NCI-H510A treated with DMSO at 0.1 percent for 48 hours (cell line): ENCODE measurements around the gene AKIRIN2.
"Not testable (repeated sequence)": the region's sequence is repeated elsewhere in the genome, so short reads cannot be mapped to it uniquely, and the experiment has no call there.

Experiments used
- DNase-seq: peaks from one replicate; lab custom pipeline; 2025; lab: John Stamatoyannopoulos, UW

The AKIRIN2 gene

GRCh38 chr6:87718662-87719433 is 16.8 kb upstream of the AKIRIN2 start:
- no peak for DNase-seq

DNA sequence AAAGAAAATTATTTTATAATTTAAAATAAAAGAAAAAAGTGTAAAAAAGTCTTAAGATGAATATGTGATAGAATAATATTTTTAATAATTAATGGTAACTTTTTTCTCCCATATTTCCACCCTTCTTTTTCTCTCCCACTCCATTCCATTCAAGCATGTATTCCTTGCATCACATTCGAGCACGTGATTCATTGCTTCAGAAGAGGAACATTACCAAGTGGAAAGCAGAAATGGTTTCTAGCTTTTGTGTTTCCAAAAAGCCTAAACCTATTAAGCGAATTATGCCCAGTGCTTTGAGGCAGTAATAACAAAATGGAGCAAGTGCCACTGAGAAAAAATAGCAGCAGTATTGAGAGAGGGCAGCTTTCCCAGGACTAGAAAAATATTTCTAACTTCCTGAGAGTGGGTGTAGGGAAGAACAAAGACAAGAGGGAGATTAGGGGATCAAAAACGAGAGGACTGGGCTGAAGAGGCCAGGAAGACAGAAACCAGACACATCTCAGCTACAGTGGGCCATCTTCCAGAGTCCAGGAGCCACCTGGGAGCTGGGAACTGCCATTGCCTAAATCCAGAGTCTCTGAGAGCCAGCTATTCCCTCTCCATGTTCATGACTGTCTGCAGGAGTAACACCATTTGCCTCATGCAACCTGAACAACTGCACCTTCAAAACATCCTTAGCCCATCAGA is 15.0 kb upstream of the AKIRIN2 start:
- DNase-seq, result no peak

DNA sequence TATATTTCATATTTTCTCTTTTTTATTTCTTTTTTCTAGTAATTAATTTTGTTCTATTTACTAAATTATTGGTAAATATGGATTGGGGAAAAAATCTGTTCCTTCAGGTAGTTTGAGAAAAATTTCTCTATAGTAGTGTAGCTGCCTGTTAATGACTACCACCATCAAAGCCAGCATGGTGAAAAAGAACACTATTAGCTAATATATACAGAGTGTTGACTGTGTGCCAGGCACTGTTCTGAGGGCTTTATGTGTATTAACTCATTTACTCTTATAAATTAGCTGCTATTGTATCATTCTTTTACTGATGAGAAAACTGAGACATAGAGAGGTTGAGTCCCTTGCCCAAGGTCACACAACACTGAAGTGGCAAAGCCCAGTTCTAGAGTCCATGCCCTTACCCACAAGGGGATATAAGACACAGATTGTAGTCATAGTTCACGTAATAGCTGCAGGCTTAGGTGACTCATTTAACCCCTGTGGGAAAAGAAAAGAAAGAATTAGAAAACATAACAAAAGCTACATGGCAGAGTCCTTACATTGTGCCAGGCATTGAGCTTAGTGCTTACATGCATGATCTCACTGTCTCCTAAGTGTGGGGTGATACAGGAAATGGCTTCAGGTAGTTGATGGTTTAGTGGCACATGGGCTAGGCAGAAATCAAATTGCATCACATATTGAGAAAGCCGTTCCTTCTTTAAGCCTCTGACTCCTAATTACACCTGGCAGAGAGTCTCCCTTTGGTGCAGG is 12.2 kb upstream of the AKIRIN2 start:
- DNase-seq, result no peak

- not testable (repeated sequence) for DNase-seq
Observed at GRCh38 chr6:87712713-87713112, 10.7 kb upstream of the AKIRIN2 start.

GRCh38 chr6:87710090-87710489 is 8.1 kb upstream of the AKIRIN2 start:
- no peak for DNase-seq

DNA sequence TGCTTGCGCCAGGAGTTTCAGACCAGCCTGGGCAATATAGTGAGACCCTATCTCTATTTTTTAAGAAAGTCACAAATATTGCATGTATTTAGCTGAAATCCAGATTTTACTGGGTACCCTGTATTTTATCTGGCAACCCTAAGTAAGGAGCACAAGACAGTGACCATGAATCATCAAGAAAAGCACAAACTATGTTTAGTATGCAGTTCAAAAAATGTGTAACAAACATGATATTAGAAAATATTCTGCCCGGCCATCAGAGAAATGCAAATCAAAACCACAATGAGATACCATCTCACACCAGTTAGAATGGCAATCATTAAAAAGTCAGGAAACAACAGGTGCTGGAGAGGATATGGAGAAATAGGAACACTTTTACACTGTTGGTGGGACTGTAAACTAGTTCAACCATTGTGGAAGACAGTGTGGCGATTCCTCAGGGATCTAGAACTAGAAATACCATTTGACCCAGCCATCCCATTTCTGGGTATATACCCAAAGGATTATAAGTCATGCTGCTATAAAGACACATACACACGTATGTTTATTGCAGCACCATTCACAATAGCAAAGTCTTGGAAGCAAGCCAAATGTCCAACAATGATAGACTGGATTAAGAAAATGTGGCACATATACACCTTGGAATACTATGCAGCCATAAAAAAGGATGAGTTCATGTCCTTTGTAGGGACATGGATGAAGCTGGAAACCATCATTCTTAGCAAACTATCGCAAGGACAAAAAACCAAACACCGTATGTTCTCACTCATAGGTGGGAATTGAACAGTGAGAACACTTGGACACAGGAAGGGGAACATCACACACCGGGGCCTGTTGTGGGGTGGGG is 6.8 kb upstream of the AKIRIN2 start:
- not testable (repeated sequence) for DNase-seq

GRCh38 chr6:87706187-87706966 is 4.3 kb upstream of the AKIRIN2 start:
- DNase-seq, result no peak

- no peak for DNase-seq
Observed at GRCh38 chr6:87705070-87705691, 3.1 kb upstream of the AKIRIN2 start.

- DNase-seq, result not testable (repeated sequence)
Observed at GRCh38 chr6:87703039-87703438, 1.0 kb upstream of the AKIRIN2 start.

DNA sequence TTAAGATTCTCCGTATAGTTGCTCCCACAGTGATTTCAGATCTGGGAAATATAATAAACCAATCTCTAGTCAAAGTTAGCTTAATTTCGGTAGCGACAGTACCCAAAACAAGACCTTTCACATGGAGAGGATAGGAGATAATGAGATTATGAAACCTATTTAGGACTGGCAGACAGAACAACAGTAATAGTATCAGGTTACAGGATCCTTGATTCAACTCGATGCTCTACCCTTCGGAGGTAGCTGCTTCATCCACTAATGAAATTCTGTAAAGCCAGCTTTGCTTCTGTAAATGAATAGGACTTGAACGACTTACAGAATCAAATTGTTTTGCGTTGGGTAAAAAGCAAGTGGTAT is 534 bp upstream of the AKIRIN2 start:
- DNase-seq, result peak; percentile 62

DNA sequence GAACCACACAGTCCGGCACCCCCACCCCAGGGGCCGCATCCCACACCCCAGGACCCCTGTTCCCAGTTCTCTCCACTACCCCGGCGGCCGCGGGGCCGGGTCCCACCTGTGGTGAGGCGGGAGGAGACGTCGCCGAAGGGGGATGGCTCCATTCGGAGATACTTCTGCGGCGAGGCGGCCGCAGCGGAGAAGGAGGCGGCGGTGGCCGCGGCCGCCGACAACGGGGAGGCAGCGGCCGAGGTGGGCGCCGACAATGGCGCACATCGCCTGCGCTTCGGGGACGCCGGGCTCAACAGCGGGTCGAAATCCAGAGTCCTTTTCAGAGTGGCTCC is 723 bp downstream of the AKIRIN2 start:
- DNase-seq, result no peak

- peak; percentile 59 for DNase-seq
Observed at GRCh38 chr6:87700397-87701343, 1.4 kb downstream of the AKIRIN2 start.

GRCh38 chr6:87699576-87699975 is 2.5 kb downstream of the AKIRIN2 start:
- no peak for DNase-seq

- no peak for DNase-seq
Observed at GRCh38 chr6:87698547-87699006, 3.5 kb downstream of the AKIRIN2 start.

DNA sequence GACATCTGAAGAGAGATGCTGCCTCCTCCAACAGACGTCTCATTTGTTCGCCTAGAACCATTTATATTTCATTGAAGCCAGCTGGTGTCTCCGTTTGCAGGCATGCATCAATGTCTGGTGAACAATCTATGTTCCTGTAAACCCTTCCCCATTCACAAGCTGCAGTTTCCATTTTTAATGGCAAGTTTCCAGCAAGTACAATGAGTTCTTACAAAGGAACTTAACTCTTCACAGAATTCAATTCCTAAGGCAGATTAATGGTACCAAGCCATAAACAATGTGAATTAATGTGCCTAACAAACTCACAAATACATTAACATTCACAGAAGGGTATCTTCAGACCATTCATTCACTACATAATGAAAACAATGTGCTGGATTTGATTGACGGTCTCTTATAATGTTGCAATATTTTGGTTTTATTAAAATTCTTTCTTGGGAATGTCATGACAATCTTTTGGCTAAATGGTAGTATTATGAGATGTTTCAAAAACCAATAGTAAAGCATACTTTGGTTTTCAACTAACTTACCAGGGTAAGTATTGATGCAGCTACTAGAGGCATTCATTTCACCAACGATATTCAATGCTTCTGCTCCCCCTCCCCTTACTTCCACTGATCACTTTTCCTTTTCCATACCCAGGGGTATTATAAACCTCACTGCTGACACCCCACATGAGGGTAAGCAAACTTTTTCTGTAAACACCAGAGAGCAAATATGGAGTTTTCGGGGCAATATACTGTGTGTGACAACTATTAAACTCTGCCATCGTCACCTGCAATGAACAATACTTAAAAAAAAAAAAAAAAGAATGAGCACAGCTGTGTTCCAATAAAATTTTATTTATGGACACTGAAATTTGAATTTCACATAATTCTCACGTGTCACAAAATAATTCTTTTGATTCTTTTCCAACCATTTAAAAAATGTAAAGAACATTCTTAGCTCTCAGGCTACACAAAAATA is 4.2 kb downstream of the AKIRIN2 start:
- no peak for DNase-seq

DNA sequence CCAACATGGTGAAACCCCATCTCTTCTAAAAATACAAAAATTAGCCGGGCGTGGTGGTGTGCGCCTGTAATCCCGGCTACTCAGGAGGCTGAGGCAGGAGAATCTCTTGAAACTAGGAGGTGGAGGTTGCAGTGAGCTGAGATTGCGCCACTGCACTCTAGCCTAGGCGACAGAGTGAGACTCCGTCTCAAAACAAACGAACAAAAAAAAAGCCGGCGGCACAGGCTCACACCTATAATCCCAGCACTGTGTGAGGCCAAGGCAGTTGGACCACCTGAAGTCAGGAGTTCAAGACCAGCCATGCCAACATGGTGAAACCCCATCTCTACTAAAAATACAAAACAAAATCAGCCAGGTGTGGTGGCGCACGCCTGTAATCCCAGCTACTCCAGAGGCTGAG is 5.2 kb downstream of the AKIRIN2 start:
- not testable (repeated sequence) for DNase-seq

DNA sequence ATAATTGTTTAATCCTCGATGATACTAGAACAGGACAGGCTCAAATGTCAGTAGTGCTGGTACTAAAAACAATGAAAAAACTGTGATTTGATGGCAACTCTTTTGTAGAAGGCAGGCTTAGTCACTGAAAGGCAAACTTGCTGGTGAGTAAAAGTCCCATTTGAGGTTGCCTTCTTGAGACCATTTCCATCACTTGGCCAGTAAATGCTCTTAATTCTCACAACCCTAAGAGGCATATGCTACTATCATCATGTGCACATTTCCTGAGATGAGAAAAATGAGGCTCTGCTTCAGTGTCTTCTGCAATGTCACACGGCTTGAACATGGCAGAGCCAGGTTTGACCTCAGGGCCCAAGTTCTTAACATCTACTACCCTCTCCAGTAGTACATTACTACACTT is 9.9 kb downstream of the AKIRIN2 start:
- DNase-seq, result no peak

GRCh38 chr6:87690441-87690840 is 11.6 kb downstream of the AKIRIN2 start:
- DNase-seq, result no peak
